WI38 (cell line): Measurements from ENCODE around the gene IL6R.

Experiments
- H3K4me3 ChIP-seq: 2 replicates; pipeline ENCODE4 v1.5.1; 2011; ENCODE audit warnings: low read depth, mild to moderate bottlenecking, control low read depth, low read length
- CTCF ChIP-seq: IDR thresholded peaks from 2 replicates; pipeline ENCODE4 v1.5.1; 2012; ENCODE audit warnings: low read depth, mild to moderate bottlenecking, control low read depth, low read length

IL6R gene

DNA sequence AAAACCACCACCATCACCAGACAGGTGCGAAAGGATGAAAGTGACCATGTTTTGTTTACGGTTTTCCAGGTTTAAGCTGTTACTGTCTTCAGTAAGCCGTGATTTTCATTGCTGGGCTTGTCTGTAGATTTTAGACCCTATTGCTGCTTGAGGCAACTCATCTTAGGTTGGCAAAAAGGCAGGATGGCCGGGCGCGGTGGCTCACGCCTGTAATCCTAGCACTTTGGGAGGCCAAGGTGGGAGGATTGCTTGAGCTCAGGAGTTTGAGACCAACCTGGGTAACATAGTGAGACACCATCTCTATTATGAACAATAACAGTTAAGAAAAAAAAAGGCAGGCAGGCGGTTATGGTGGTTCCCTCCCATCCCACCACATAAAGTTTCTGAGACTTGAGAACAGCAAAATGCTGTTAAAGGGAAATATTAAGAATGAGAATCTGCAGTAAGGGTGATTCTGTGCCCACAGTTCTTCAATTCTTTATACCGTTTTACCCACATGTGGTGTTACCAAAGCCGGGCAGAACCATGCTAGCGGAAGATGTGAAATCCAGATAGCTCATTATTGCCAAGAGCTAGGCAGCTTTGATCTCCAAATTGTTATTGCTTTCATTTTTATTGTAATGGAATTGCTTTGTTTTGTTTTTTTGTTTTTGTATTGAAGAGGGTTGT lies 62.4 kb downstream of the IL6R start:
- no peak overlapping the region for H3K4me3 ChIP-seq
- TF ChIP-seq CTCF = no peak

DNA sequence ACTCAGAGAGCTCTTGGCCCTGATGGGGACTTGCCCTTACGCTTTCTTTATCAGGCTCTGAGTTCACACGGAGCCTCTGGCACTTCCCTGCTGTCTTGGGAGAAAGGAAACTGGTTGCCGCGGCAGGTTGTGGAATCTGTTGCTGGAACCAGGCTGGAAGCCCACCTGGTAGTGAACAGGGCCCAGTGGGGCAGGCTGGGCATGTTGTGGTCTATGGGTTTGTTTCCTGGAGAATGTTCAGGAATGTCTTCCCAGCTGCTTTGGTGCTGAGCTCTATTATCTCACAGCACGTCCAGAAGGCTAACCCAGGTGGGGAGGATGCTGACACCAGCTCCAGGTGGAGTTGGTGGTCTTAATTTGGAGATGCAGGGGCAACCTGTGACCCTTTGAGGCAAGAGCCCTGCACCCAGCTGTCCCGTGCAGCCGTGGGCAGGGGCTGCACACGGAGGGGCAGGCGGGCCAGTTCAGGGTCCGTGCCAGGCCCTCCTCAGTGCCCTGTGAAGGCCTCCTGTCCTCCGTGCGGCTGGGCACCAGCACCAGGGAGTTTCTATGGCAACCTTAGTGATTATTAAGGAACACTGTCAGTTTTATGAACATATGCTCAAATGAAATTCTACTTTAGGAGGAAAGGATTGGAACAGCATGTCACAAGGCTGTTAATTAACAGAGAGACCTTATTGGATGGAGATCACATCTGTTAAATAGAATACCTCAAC lies 63.5 kb downstream of the IL6R start:
- TF ChIP-seq CTCF = no peak
- H3K4me3 ChIP-seq = no peak overlapping the region

GRCh38 chr1:154469844-154470560 lies 64.9 kb downstream of the IL6R start:
- no peak overlapping the region for H3K4me3 ChIP-seq
- TF ChIP-seq CTCF = no peak

DNA sequence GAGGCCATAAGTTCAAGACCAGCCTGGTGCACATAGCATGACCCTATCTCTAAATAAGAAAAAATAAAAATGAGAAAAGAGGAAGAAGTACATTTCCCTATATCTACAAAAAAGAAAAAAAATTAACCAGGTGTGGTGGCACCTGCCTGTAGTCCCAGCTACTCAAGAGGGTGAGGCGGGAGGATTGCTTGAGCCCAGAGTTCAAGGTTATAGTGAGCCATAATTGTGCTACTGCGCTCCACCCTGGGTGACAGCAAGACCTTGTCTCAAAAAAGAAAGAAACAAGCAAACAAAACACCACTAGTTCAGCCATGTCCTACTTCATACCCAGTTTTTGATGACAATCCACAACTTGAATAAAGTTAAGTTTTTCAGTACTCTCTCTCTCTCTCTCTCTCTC lies 66.2 kb downstream of the IL6R start:
- no peak for TF ChIP-seq CTCF
- H3K4me3 ChIP-seq = no peak overlapping the region

GRCh38 chr1:154474802-154475201 lies 69.7 kb downstream of the IL6R start:
- TF ChIP-seq CTCF = no peak

GRCh38 chr1:154476791-154477190 lies 71.6 kb downstream of the IL6R start:
- H3K4me3 ChIP-seq = no peak overlapping the region
- no peak for TF ChIP-seq CTCF

More at GRCh38 chr1:154474802-154475201, 69.7 kb downstream of the IL6R start:
- H3K4me3 ChIP-seq = no peak overlapping the region

DNA sequence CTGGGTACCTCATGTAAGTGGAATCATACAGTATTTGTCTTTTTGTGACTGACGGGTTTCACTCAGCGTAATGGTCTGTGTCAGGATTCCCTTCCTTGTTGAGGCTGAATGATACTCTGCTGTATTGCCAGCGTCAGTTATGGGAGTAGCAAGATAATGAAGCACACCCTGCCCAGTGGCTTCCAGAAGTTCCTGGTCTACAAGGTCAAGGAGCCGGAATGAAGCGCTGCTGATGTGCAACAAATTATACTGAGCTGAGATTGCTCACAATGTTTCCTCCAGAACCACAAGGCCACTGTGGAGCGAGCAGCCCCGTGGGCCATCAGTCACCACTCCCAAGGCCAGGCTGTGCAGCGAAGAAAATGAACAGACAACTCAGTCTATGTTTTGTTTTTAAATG lies 72.9 kb downstream of the IL6R start:
- no peak for TF ChIP-seq CTCF
- no peak overlapping the region for H3K4me3 ChIP-seq
